GM18507 (cell line): Measurements from ENCODE around the gene ROBO1.
"Not testable (repeated sequence)": the region's sequence is repeated elsewhere in the genome, so short reads cannot be mapped to it uniquely, and the experiment has no call there.

ENCODE experiments used
- DNase-seq: peaks from one replicate; pipeline ENCODE4 v3.0.0; 2011; ENCODE audit warnings: low read depth; ENCODE audit not compliant: insufficient read length; ENCODE audit errors: extremely low spot score
- FAIRE-seq: peaks from 2 replicates; lab custom pipeline; 2011; peaks lifted over from hg19 to GRCh38; lab: Jason Lieb, UNC

ROBO1 gene

GRCh38 chr3:78725703-78726246 is 1042.0 kb downstream of the ROBO1 start:
- DNase-seq (no peak), FAIRE-seq (no peak)

DNA sequence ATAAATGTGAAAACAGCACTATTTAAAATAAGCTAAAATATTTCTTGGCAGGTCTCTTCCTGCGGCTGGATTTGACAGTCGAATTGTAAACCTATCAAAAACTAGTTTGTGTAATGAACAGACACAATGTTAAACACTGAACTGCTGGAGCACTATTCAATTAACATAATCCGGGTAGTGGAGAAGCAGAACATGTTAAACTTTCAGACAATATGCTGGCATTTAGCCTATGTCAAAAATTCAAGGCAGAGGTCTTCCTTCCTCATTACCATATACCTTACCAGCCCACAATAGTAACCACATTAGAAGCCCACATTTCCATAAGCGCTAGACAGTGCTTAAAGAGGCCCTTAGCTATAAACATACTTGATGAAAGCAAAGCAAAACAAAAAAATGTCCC is 1042.9 kb downstream of the ROBO1 start:
- no peak for DNase-seq
- FAIRE-seq: no peak

DNA sequence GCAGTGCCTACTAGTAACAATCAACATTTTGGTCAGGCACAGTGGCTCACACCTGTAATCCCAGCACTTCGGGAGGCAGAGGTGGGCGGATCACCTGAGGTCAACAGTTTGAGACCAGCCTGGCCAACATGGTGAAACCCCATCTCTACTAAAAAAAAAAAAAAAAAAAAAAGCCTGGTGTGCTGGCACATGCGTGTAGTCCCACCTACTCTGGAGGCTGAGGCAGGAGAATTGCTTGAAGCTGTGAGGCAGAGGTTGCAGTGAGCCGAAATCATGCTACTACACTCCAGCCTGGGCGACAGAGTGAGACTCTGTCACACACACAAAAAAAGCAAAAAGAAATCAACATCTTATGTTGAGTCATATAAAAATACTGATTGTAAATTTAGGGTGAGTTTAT is 1043.4 kb downstream of the ROBO1 start:
- FAIRE-seq: not testable (repeated sequence)

GRCh38 chr3:78721771-78722543 is 1045.8 kb downstream of the ROBO1 start:
- no peak for FAIRE-seq
- DNase-seq: no peak

More for the DNA sequence above, 1043.4 kb downstream of the ROBO1 start:
- DNase-seq: not testable (repeated sequence)

GRCh38 chr3:78718707-78719106 is 1049.1 kb downstream of the ROBO1 start:
- FAIRE-seq: no peak
- no peak for DNase-seq

GRCh38 chr3:78717041-78717440 is 1050.8 kb downstream of the ROBO1 start:
- DNase-seq (no peak), FAIRE-seq (no peak)

GRCh38 chr3:78712941-78713340 is 1054.9 kb downstream of the ROBO1 start:
- FAIRE-seq (no peak), DNase-seq (no peak)

GRCh38 chr3:78712270-78712669 is 1055.5 kb downstream of the ROBO1 start:
- DNase-seq (no peak), FAIRE-seq (no peak)

GRCh38 chr3:78708565-78709073 is 1059.2 kb downstream of the ROBO1 start:
- DNase-seq (no peak), FAIRE-seq (no peak)

DNA sequence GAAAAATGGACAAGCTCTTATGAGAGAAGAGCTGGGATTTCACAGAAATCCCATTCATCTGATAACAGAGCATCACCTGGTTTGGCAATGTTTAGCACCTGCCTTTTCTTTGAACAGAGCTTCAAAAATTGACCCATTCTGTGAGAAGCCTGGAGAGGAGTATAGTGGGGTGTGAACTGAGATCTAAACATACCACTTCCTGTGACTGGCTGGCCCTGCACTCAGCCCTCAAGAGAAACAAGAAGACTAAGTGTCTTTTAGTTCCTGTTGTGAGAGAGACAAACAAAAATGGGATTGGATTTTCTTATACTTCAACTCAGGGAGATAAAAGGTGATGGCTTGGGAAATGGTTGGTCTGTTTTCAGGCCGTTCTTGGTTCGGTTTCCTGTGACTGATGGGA is 1060.2 kb downstream of the ROBO1 start:
- FAIRE-seq (no peak), DNase-seq (no peak)

- FAIRE-seq (no peak), DNase-seq (no peak)
These were observed 1060.8 kb downstream of the ROBO1 start for GRCh38 chr3:78706906-78707523.

DNA sequence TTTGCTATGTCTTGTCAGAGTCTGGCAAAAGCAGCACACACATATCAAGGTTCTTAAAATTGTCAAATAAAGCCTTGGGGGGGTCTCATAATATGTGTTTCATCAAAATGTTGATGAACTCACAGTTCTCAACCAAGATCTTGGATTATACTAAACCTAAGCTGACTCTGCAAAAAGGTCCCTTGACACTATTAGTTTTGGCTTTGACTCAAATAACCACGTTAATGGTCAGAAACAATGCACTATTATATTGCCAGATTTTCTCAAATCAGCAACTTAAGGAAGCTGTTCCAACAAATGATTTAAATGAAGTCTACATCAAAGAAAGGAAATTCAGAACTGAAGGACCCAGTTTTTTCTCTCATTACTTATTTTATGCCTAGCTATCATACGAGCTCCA is 1063.9 kb downstream of the ROBO1 start:
- DNase-seq (no peak), FAIRE-seq (no peak)

DNA sequence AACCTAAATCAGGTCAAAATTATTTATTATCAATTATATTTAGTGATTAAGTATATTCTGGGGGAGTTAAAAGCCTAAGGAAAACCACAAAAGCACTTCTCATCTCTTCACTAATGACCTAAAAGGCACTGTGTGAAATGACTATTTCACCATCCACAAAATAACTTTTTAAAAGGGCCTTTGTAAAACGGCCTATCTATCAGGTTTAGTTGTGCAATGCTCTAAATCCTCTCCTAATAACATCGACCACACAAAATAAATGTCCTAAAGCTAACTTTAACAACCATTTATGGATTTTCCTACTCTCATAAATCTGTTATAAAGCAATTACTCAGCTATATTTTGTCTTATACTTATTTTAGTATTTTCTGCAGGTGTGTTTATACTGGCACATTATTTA is 1066.3 kb downstream of the ROBO1 start:
- FAIRE-seq: no peak

GRCh38 chr3:78698431-78698830 is 1069.4 kb downstream of the ROBO1 start:
- DNase-seq: no peak
- no peak for FAIRE-seq

More for the DNA sequence above, 1066.3 kb downstream of the ROBO1 start:
- DNase-seq: no peak

DNA sequence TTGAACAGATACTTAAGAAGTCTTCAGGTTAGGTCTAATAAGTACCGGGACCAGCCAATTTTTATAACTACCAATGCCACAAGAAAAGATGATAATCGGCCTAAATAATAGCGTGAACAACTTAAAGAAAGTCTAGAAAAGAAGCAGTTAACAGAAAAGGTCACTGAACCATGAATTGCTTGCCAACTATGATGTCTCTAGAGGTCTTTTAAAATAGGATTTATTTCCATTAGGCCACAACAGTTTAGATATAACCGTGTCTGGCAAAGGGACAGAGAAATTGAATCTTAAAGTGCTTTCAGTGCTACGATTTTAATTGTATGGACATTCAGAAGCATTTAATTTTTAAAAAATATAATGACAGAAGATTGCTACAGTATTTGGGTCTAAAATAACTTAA is 1070.4 kb downstream of the ROBO1 start:
- FAIRE-seq (no peak), DNase-seq (no peak)

DNA sequence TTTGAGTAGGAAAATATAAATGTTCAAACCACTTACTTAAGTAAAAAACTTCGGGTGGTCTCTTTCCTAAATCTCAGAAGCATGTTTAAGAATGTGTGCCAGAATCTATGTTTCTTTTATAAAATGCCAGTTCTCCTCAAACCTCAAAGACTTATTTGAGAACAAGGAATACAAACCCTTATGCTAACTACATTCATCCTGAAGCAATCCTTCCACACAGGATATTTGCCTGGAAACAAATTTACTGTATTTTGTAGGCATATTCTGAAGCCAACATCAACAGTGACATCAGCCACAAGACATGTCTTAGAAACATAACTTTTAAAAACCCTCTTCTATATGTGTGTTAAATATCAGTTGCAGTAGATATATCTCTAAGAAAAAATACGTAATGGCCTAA is 1077.0 kb downstream of the ROBO1 start:
- FAIRE-seq (no peak), DNase-seq (no peak)

DNA sequence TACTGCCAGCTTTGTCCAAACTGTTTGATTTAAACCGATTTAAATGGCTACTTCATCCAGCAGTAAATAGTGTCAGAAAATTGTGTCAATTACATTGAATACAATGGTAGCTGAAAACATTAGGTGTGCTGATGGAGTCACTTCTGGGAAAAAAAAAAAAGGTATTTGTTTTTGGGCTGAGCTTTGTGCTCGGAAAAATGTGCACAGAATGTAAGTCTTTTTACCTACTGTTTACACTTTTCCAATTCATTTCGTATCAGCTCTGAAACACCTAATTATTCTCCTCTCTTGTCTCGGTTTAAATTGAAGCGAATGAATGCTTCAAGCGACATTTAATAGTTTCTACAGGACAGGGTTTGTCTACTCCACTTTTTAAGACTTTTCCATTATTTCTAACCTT is 1078.4 kb downstream of the ROBO1 start:
- FAIRE-seq: no peak
- no peak for DNase-seq

DNA sequence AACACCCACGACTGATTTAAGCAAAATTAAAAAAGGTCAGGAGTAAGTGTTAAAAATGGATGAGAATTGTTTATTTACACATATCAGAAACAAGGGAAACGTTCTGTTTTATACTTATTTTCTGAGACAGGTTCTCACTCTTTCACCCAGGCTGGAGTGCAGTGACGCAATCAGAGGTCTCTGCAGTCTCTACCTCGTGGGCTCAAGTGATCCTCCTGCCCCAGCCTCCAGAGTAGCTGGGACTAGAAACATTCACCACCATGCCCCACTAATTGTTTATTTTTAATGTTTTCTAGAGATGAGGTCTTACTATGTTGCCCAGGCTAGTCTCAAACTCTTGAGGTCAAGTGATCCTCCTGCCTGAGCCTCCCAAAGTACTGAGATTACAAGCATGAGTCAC is 1080.3 kb downstream of the ROBO1 start:
- FAIRE-seq (no peak), DNase-seq (no peak)

GRCh38 chr3:78683284-78683683 is 1084.5 kb downstream of the ROBO1 start:
- DNase-seq: no peak
- FAIRE-seq: no peak

DNA sequence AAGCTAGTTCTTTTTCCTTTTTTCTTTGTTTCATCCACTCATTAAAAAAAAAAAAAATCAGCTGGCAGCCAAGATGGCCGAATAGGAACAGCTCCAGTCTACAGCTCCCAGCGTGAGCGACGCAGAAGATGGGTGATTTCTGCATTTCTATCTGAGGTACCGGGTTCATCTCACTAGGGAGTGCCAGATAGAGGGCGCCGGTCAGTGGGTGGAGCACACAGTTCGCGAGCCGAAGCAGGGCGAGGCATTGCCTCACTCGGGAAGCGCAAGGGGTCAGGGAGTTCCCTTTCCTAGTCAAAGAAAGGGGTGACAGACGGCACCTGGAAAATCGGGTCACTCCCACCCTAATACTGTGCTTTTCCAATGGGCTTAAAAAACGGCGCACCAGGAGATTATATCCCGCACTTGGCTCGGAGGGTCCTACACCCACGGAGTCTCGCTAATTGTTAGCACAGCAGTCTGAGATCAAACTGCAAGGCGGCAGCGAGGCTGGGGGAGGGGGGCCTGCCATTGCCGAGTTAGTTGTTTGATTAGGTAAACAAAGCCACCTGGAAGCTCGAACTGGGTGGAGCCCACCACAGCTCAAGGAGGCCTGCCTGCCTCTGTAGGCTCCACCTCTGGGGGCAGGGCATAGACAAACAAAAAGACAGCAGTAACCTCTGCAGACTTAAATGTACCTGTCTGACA is 1092.5 kb downstream of the ROBO1 start:
- not testable (repeated sequence) for FAIRE-seq, DNase-seq
